ENCODE results near the gene IFI27L2.
A peak's percentile ranks its signal among the peaks of the same experiment; 100 is the strongest.

IFI27L2 gene

GRCh38 chr14:94113073-94113472, 16.3 kb downstream of the IFI27L2 start:
- TF ChIP-seq, protein P1, sequence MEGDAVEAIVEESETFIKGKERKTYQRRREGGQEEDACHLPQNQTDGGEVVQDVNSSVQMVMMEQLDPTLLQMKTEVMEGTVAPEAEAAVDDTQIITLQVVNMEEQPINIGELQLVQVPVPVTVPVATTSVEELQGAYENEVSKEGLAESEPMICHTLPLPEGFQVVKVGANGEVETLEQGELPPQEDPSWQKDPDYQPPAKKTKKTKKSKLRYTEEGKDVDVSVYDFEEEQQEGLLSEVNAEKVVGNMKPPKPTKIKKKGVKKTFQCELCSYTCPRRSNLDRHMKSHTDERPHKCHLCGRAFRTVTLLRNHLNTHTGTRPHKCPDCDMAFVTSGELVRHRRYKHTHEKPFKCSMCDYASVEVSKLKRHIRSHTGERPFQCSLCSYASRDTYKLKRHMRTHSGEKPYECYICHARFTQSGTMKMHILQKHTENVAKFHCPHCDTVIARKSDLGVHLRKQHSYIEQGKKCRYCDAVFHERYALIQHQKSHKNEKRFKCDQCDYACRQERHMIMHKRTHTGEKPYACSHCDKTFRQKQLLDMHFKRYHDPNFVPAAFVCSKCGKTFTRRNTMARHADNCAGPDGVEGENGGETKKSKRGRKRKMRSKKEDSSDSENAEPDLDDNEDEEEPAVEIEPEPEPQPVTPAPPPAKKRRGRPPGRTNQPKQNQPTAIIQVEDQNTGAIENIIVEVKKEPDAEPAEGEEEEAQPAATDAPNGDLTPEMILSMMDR (conservative IDR thresholded peaks at IDR 0.05; ENCODE audit: low read length) = no peak
- no peak overlapping the region for H3K4me3 ChIP-seq (ENCODE audit: low read length)
- no peak for DNase-seq (ENCODE audit: low read depth)

- DNase-seq (ENCODE audit: low read depth) = no peak
- TF ChIP-seq, protein P1 (conservative IDR thresholded peaks at IDR 0.05; ENCODE audit: low read length) = no peak
- H3K4me3 ChIP-seq (ENCODE audit: low read length) = no peak overlapping the region
Observed at GRCh38 chr14:94112513-94113063, 16.8 kb downstream of the IFI27L2 start.

- DNase-seq (ENCODE audit: low read depth) = no peak
- no peak overlapping the region for H3K4me3 ChIP-seq (ENCODE audit: low read length)
- TF ChIP-seq, protein P1 (conservative IDR thresholded peaks at IDR 0.05; ENCODE audit: low read length) = no peak
Observed at GRCh38 chr14:94111276-94112095, 17.9 kb downstream of the IFI27L2 start.

DNA sequence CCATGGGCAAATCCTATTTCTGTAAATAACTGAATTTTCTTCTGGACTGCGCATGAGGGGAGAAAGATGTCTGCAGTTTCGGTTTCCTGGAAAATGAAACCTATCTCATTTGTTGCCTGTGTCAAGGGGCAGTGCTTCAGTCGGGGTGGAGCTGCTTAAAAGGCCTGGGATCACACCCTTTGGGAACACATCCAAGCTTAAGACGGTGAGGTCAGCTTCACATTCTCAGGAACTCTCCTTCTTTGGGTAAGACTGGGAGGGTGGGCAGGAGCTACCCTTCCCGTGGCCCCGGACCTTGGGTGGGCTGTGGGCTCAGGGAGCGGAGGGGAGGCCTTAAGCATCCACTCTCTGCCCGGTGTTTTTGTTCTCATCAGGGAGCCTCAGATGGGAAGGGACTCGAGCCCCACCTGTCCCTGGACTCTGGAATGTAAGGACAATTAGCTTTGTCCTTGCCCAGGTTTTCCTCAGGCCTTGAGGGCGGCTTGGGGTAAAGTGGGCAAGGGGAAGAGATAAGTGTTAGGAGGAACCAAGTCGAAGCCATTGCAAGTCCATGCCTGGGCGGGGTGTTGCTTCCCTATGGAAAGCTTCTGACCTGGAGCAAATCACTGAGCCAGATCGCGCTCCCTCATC, 18.7 kb downstream of the IFI27L2 start, which contains the start of gene IFI27:
Gene IFI27 (plus strand): TSS at position 185 of the 630 bp plus-strand sequence.
- peak; percentile 73 for DNase-seq (ENCODE audit: low read depth)
- peak within 1 kb of the TSS; percentile 22 for H3K4me3 ChIP-seq (ENCODE audit: low read length)
- TF ChIP-seq, protein P1 (conservative IDR thresholded peaks at IDR 0.05; ENCODE audit: low read length) = no peak

DNA sequence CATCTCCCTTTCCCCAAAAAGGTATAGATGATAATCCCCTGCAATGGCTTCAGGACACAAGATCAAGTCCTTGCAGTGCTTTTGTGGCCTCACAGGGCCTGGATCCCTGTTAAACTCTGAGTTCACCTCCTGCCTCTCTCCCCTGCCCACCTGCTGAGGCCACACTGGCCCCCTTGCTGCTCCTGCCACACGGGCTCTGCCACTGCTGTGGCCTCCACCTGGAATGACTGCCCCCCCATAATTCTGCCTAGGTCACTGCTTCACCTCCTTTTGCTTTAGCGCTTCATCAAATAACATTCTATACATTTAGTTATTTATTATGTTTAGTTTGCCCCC, 19.5 kb downstream of the IFI27L2 start:
- H3K4me3 ChIP-seq (ENCODE audit: low read length) = no peak overlapping the region
- no peak for DNase-seq (ENCODE audit: low read depth)
- TF ChIP-seq, protein P1 (conservative IDR thresholded peaks at IDR 0.05; ENCODE audit: low read length) = no peak

GRCh38 chr14:94104731-94105130, 24.7 kb downstream of the IFI27L2 start:
- DNase-seq (ENCODE audit: low read depth) = no peak
- H3K4me3 ChIP-seq (ENCODE audit: low read length) = no peak overlapping the region
- TF ChIP-seq, protein P1 (conservative IDR thresholded peaks at IDR 0.05; ENCODE audit: low read length) = no peak

Data from AG10803 (cell line).